ENCODE measurements around the gene EEIG1.
"Not testable (repeated sequence)": the region's sequence is repeated elsewhere in the genome, so short reads cannot be mapped to it uniquely, and the experiment has no call there.

The EEIG1 gene
- total RNA-seq, result 364 to 387 reads per million in 2 donors

DNA sequence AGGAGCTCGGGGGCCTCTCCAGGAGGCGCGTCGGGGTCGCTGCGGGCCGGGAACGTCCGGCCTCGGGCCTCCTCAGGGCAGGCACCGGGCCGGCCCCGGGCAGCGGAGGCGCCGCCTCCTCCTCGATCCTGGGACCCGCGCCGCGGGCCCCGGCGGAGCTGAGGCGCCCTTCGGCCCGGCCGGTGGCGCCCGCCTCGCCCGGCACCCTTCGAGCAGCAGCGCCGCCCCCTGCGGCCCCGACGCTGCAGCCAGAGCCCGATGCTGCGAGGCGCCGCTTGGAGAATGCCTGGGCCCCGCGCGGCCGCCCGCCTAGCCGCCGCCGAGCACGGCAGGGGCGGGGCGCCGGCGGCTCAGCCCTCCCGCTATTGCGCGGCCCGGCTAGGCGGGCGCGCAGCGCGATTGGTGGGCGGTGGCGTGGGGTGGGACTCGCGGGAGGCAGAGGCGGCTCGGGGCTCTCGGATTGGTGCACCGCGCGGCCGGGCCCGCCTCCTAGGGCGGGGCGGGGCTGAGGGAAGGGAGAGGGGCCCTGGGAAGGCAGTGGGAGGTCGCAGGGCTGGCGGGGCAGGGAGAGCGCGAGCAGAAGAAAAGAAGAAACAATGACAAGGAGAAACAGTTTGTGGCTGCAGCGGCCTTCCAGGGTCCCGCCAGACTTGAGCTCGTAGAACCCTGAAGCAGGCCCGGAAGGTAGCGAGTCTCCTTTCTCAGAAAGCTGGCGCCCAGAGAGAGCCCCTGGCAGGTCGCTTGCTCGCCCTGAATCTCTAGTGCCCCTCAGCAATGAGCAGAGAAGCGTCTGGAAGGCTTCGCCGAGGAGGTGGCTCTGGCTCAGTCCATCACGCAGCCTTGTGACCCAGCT, at the start of gene EEIG1:
Gene EEIG1 (minus strand): TSS at position 284 of the 853 bp plus-strand sequence. CDS start 852 bp downstream, outside the sequence.
- peak; percentile 97 for DNase-seq

DNA sequence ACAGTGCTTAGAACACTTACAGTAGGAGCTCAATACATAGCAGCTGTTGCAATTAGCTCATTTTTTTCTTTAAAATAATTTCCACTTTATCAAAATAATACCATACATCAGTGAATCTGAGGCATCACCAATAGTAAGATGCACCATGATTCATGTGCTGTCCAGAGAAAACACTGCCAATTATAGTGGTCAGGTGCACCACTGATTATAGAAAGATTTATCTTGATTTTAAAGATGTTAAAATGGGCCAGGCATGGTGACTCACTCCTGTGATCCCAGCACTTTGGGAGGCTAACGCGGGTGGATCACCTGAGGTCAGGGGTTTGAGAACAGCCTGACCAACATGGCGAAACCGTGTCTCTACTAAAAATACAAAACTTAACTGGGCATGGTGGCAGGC, 46.9 kb upstream of the EEIG1 start:
- no peak for DNase-seq

GRCh38 chr9:128026773-128027541, 46.2 kb upstream of the EEIG1 start:
- DNase-seq, result no peak

GRCh38 chr9:128026255-128026772, 45.5 kb upstream of the EEIG1 start:
- no peak for DNase-seq

DNA sequence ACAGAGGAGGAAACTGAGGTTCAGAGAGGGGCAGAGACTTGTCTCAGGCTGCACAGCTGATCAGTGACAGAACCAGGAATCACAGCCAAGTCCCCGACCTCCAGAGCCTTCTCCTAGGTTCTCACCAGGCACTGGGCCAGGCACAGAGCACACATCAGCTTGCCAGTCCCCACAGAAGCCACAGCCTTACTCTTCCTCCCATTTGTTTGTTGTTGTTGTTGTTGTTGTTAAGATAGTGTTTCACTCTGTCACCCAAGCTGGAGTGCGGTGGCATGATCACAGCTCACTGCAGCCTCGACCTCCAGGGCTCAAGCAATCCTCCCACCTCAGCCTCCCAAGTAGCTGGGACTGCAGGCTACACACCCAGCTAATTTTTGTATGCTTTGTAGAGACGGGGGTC, 44.9 kb upstream of the EEIG1 start:
- no peak for DNase-seq

GRCh38 chr9:128024761-128025308, 44.0 kb upstream of the EEIG1 start:
- DNase-seq, result no peak

- not testable (repeated sequence) for DNase-seq
Measured at GRCh38 chr9:128023671-128024070, 42.9 kb upstream of the EEIG1 start.

DNA sequence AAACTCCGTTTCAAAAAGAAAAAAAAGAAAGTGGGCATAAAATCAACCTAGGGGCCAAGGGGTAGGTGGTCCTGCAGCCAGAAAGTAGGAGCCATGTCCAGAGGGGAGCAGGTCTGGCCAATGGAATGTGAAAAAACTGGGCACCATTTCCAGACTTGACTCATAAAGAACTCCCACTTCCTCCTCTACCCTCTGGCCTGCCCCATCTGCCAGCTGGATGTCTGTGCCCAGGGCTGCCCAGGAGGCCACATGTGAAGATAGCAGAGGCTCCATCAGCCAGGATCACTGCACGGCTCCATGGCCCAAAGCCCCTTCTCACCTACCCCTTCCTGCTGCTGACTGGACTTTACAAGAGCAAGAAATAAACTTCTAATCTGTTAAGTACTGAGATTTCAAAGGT, 42.1 kb upstream of the EEIG1 start:
- no peak for DNase-seq

DNA sequence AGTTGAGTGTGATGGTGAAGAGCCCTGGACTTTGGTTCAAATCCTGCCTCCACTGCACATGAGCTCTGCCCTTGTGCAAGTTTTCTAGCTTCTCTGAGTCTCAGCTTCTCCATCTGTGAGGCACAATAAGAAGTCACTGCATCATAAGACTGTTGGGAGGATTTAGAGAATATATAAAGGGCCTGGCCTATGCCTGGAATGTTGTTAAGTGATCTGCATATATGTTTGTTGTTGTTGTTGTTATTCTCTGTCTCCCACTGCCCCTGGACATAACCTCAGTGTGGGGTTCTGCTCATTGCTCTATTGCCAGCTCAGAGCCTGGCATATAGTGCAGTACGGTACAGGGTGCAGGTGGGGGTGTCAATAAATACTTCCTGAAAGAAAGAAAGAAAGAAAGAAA, 40.3 kb upstream of the EEIG1 start:
- DNase-seq, result no peak

DNA sequence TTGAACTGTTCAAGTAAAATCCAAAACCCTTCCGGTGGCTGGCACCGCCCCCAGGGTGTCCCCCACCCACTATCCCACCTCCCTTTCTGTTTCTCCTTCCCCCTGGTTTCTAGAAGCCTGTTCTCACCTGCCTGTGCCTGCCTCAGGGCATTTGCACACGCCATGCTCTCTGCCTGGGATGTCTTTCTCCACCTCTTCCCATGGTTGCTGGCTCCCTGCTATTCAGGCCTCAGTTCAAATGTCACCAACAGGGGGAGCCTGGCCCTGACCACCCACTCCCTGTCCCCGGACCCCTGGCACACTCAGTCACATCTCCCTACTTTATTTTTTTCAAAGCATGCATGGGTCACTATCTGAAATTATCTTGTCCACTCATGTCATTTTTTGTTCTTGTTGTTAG, 39.9 kb upstream of the EEIG1 start:
- no peak for DNase-seq

DNA sequence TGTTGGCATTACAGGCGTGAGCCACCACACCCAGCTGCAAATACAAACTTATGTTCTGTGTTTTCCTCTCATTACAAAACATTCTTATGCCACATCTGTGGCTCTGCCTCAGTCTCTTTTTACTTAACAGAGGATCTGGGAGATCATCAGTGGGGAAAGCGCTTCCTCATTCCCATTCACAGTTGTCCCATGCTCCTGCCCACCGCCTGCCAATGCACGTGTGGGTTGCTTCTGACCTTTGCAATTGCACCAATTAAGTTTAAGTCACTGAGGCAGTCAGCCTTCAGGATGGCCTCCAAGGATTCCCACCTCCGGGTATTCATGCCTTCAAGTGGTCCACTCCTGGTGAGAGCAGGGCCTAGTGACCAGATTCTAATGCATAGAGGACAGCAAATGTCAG, 34.9 kb upstream of the EEIG1 start:
- DNase-seq, result no peak

DNA sequence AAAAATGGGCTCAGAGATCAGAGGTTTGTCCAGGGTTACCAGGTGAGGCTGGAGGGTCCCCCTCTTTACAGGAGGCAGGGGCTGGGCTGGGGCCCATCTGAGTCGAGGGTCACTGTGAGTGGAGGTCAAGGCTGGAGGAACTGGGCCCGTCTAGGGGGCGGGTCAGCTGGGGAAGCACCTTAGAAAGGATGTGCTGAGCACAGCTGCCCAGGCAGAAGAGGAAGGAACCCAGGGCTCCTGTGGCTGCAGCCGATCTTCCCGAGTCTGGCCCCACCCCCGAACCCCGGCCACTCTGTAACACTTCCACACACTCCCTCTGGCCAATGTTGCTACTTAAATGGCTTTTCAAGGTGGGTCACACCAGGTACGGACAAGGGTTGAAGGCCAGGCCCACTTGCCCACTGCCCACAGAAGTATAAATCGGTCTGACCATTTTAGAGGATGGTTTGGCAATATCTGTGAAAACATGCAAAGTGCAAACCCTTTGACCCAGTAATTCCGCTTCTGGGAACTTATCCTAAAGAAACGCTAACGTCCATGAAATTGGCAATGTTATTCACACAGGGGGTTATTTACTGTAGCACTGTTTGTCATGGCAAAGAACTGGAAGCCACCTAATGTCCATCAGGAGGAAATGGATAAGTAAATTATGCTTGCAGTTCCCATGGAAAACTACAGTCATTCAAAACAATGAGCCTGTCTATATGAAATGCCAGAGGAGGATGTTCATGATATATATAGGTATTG, 30.5 kb upstream of the EEIG1 start:
- DNase-seq, result no peak

- no peak for DNase-seq
Measured at GRCh38 chr9:128009639-128010038, 28.9 kb upstream of the EEIG1 start.

- DNase-seq, result no peak
Measured at GRCh38 chr9:128008171-128008570, 27.4 kb upstream of the EEIG1 start.

DNA sequence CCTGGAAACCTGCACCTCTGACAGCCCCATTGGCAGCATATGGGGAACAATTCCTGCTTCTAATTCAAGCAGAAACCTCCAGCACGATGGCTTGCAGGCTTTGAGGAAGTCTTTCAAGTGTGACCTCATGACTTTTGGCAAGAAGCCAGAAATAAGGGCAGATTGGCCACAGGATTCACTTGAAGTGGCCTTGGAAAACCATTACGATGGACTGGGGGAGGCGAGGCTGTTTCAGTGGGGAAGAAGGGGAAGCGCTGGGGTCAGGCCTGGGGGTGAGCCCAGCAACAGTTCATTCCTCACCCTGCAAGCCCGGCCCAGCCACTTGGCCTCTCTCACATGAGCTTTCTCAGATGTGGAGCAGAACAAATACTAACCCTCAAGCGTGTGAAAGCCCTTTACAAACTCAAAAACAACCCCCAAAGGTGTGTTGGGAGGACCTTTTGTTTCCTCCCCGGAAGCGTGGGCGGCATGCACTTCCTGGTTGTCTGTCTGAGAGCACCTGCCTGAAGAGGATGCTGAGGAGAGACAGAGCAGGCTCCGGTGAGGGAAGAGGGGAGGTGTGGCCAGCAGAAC, 26.9 kb upstream of the EEIG1 start:
- DNase-seq, result no peak

- DNase-seq, result no peak
Measured at GRCh38 chr9:128006332-128006996, 25.7 kb upstream of the EEIG1 start.

DNA sequence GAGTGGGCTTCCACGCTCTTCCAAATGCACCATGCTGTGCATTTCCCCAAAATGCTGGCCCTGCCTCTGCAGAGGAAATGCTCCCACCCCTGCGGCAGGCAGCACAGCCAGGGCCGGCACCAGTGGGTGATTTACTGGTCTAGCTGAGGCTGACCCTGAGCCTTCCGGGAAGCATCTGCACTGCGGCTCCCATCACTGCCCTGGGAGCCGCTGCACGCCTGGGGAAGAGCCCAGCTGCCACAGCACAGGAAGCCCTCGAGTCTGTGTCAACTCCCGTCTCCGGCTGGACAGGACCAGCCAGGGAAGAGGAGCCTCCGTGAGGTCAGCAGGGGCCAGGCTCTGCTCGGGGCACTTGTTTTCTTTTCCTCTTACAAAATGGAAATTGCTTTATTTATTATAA, 25.1 kb upstream of the EEIG1 start:
- no peak for DNase-seq

DNA sequence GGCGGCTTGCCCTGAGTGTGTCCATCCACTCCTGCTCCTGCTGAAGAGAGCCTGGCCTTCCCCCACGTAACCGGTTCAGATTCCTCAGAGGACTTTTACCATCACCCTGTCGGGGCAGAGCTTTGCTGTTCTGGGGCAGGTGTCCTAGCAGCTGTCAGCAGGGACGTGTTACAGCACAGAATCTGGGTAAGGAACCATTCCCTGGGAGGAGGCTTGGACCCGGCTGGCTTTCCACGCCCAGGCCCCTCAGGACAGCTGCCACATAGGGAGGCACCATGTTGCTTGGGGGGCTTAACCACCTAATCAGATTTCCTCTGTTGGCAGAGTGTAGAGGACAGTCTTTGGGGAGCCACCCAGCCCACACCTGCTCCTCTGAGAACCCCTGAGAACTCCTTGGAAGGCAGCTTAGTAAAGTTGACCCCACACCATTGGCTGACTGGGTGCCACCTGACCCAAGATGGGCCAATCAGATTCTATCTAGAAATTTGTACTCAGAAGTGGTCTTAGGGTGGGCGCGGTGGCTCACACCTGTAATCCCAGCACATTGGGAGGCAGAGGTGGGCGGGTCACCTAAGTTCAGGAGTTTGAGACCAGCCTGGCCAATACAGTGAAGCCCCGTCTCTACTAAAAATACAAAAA, 23.3 kb upstream of the EEIG1 start:
- no peak for DNase-seq

DNA sequence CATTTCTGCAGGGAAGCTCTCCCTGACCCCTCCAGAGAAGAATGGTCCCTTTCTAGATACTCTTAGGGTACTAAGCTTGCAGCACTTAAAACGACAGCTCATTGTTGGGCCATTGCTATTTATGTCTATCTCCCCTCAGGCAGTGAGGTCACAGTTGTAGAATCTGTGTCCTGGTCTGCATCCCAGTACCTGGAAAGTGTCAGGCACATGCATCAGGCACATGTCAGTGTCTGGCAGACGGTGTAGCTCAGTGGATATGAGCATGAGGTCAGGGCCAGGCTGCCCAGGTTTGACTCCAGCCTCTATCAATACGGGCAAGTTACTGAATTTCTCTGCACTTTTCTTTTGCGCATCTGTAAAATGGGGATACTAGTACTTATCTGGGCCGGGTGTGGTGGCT, 22.2 kb upstream of the EEIG1 start:
- DNase-seq, result no peak

DNA sequence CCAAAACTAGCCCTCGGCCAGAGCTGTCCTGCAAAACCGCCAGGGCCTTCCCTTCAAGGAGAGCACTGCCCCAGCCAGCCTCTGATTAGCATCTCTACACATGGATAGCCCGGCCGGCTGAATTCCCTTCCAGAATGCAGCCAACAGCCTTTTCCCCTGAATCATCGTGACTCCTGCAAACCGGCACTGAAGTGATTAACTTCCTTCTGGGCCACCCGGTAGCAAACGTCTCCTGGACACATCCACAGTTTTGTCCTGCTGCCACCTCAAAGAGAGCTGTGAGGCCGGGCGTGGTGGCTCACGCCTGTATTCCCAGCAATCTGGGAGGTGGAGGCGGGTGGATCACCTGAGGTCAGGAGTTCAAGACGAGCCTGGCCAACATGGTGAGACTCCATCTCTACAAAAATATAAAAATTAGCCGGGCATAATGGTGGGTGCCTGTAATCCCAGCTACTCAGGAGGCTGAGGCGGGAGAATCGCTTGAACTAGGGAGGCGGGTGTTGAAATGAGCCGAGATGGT, 21.1 kb upstream of the EEIG1 start:
- DNase-seq, result no peak

DNA sequence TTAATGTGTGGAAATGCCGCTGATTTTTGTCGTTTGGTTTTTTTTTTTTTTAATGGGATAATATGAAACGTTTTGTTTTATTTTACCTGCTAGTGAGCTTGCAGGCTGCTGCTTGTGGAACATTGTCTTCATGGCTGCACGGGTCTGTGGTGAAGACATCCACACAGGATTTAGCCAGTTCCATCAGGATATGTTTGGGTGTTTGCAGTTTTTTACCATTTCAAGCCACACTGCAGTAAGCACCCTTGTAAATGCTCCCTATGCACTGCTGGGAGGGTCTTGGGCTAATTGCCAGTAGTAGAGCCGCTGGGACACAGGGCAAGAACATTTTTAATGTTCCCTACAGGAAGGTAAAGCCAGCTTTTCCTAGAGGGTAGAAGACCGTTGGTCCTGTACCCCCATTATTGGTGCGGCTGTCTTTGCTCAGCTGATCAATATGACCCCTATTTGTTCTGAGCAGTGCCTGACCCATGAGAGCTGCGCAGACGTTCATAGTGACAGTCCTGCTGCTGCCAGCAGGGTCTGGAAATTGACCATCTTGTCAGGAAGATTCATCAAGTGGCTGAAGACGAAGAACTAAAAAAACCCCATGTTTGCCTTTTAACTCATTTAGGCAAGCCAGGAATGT, 20.5 kb upstream of the EEIG1 start:
- no peak for DNase-seq
